Activated CD4-positive, alpha-beta T cell treated with anti-CD3 and anti-CD28 coated beads, Interleukin-2, amount 50 U/mL, for 24 hours (primary cell): ENCODE results near the gene NCKIPSD.

Experiments
- DNase-seq, 2 donors: peaks; one replicate each; pipeline ENCODE4 v3.0.0-alpha.2; 2020; ENCODE audit warnings: low read depth in 1 of 2, low spot score in 1 of 2

The NCKIPSD gene

DNA sequence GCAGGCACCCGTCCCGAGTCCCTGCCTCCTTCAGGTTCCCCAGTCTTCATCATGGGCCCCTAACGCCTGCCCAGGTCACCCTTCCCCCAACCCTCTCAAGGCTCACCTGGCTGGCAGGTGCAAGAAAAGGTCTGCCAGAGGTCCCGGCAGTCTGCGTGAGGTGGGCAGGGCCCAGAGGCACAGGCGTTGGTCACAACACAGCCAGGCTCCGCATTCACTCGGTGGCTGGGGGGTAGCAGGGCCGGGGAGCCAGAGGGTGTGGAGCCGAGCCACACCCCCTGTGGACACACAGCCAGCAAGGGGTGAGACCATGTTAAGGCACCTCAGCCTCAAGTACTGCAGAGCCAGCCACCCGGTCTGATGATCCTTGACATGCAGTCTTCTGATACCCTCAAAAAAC lies 33.9 kb downstream of the NCKIPSD start:
- DNase-seq: no peak

GRCh38 chr3:48650723-48651122 lies 35.0 kb downstream of the NCKIPSD start:
- DNase-seq: no peak

DNA sequence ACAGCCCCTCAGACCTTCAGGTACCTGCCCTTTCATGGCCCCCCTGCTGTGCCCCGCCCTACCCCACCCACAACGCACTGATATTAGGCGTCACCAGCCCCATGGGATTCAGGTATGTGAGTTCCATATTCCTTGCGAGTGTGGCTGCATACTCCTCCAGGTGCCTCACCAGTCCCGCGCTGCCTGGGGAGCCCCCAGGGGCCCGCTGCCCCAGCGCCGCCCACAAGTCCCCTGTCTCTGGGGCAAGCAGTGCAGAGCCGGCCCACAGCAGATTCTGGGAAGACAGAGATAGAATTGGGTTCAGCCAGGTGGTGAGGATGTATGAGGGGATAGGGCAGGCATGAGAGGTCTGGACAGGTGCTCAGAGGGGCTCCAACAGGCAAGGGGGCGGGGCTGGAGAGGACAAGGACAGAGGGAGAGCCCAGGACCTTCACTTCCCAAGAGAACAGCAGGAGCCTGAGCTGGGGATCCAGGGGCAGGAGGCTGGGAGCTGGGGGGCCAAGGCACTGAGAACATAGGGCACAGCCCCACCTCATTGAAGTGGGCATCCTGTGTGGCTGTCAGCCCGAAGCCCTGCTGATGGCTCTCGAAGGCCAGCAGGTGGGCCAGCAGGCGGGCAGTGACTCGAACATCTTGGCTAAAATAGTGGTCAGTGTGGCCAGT lies 37.4 kb downstream of the NCKIPSD start:
- DNase-seq: no peak

GRCh38 chr3:48647714-48648113 lies 38.0 kb downstream of the NCKIPSD start:
- no peak for DNase-seq

- no peak for DNase-seq
These were observed 40.6 kb downstream of the NCKIPSD start for GRCh38 chr3:48644898-48645760.

GRCh38 chr3:48642605-48643004 lies 43.1 kb downstream of the NCKIPSD start:
- DNase-seq: no peak

DNA sequence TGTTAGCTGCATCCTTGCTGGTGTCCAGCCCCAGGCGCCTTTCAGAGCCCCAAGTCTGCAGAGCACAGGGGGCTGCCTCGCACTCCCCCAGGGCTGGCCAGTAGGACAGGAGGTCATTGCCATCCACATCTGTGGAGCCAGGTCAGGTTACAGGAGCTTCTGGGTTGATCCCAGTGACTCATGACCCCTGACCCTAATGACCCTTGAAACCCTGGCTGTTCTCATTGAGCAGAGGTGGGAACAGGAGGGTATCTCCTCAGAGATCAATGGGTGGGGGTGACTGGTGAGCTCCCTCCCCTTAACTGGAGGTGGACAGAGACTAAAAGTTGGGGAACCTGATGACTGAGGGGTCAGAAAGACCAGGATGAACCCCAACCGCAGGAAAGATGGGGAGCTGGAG lies 44.3 kb downstream of the NCKIPSD start:
- no peak for DNase-seq

GRCh38 chr3:48639944-48640606 lies 45.6 kb downstream of the NCKIPSD start:
- DNase-seq: no peak

GRCh38 chr3:48637305-48637704 lies 48.4 kb downstream of the NCKIPSD start:
- DNase-seq: no peak

GRCh38 chr3:48636149-48636655 lies 49.5 kb downstream of the NCKIPSD start:
- no peak for DNase-seq

DNA sequence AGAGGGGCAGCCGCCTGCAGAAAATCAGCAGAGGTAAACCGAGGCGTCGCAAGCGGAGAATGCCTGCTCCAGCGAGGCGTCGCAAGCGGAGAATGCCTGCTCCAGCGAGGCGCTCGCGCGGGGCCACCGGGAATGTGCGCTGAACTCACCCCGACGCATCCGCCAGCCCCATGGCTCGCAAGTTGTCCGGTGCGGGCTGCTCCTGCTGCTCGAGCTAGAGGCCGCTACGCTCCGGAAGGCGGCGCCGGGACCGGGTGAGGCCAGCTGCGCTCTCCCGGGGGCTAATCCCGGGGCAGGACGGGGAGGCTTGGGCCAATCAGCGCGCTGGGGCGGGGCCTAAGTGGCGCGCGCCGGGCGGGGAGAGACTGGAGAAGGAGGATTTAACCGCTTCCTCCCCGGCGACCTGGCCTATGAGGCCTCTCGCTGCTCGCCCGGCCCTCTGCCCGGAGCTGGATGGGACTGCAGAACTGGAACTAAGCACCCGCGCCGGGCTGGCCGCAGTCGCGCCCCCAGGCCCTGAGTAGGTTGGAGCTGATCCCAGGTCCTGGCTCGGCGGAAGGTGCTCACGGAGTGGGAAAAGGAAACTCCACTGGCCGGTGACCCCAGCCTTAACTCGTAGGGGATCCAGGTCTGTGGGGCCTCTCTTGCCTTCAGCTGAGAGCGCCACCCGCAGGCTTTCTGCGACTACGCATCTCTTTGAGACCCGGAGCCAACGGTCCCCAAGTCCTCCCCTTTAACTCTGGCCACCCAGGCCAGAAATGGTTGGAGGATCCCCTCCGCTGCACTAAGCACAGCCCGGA lies 50.3 kb downstream of the NCKIPSD start, which contains the start of gene SLC26A6:
TSS of gene SLC26A6 (minus strand) at position 240 of the 800 bp plus-strand sequence. CDS start at position 172, 68 bp downstream.
- DNase-seq: peak; percentile 85 to 89

DNA sequence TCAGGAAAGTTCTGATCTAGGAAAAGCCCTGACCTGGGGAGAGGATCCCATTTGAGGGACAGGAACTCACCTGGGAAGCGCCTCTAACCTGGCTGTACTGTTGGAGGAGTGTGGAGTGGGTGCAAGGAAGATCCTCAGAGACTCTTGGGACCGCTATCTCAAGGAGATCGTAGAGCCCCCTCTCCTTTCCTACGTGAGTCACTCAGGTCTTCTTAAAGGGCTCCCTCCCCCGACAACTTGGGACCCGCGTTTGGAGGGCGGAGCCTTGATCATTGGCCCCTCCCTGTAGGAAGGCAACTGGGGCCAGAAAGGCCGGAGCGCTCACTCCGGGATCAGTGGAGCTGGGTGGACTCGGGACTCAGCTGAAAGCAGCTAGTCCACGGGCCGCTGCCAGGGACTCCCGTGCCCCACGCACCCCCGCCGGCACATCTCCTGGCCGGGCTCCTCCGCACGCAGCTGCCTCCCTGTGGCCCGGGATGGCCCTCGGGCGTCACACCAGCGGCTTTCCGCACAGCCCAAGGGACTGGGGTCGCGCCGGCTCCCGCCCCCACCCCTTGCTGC lies 51.0 kb downstream of the NCKIPSD start:
- peak; percentile 12 to 44 for DNase-seq

DNA sequence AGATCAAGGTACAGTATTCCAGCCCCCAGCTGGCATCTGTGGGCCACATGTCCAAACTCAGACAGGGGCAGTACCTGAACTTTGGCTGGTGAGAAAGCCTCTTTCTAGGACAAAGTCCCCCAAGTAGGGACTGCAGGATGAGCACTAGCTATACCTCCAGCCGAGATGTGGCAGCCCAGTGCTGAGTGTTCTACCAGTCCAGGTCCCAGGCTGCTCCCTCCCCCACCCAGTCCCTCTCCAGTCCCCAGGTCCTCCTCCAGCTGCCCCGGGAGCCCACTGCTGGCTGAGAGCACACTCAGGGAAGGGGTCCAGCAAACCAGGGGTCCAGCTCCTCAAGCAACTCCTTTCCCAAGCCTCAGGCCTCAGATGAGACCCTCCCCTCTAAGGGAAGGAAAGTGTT lies 52.0 kb downstream of the NCKIPSD start:
- no peak for DNase-seq

DNA sequence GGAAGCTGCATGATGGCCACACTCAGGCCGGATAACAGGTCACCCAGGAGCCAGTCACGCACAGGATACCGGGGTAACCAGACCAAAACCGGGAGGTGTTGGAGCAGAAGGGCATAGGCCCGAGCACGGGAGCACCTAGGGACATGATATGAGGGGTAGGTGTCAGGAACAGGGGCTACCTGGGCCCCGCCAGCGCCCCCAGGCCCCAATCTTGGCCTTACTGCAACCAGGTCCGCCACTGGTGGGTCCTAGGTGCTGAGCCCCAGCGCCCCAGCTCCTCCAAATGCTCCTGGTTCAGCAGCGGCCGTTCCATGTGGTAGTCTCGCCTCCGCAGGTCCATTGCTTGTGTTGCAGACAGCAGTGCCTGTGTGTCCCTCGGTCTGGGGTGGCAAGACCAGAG lies 52.5 kb downstream of the NCKIPSD start:
- DNase-seq: no peak

DNA sequence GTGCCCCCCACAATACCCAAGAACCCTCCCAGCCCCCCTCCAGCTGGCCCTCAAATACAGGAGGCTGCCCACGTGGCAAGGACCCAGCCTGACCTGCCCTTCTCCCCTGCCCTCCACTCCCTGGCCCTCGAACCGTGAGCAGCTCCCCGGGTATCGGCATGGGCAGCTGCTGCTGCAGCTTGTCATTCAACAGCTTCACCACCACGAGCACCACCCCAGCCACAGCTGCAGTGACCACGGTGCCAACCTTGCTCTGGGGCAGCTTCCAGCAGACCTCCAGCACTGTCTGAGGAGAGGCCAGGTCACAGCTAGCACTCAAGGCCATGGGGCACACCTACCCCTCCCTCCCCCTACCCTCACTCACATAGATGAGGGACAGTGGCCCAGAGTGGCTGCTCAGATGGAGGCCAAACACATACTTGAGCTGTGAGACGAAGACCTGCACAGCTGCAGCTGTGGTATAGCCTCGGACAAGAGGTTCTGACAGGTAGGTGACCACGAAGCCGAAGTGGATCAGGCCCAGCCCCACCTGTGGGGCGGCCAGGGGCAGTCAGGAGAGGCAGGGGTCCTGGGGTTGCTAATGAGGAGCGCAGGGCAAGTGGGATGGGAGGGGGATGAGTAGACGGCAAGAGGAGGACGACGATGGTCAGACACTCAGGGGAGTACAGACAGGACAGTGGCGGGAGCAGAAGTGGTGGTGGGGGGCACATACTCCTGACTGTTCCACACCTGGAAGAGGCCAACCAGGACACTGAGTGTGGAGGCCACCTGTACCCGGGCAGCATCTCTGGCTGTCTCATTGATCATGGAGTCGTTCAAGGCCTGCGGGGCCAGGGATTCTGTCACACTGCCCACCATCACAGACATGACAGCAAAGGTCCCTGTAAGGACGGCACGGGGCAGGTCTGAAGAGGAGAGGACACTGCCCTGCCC lies 53.9 kb downstream of the NCKIPSD start:
- no peak for DNase-seq

DNA sequence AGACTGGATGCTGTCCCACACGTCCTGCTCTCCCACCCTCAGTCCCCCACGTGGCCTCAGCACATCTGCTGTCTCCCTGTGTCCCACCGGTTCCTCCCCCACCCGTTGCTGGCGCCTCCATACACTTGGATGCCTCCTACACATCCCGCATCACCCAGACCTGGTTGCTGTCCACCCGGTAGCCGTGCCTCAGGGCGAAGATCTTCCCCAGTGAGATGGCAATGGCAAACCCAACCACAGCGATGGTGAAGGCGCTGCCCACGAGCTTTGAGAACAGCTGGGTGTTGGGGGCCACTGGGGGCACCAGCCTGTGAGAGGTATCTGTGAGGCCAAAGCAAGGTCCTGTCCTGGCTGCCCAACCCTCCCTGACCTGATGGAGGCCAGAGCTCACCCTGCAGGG lies 54.9 kb downstream of the NCKIPSD start:
- DNase-seq: no peak

DNA sequence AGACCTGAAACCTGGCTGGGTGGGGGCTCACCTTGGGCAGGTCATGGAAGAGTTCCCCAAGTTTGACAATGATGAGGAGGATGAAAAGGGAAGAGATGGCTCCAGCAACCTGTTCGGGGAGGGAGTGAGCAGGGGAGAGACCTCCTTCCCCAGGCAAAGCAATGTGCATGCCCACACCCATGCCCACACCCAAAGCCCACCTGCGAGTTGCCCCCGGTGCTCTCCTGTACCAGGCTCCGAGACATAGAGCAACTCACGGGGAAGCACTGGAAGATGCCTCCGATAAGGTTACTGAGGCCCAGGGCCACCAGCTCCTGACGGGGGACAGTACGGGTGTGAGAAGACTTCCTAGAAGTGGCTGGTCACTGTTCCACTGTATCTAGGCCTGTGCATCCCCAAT lies 55.3 kb downstream of the NCKIPSD start:
- no peak for DNase-seq

DNA sequence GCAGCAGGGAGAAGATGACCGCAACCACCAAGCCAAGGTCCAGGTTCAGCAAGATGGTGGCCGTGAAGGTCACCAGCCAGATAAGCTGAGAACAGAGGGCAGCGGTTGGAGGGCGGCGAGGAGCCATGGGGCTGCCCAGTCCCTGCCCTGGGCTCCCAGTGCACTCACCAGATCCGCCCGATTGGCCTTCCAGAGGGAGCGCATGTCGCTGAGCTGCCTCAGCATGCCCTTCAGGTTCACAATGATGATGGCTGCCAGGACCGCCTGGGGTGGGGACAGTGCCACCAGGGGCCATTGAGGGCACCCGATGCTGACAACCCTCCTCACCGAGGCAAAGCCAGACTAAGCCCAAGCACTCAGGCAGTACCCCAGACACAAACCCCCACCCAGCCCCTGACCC lies 55.8 kb downstream of the NCKIPSD start:
- DNase-seq: no peak

DNA sequence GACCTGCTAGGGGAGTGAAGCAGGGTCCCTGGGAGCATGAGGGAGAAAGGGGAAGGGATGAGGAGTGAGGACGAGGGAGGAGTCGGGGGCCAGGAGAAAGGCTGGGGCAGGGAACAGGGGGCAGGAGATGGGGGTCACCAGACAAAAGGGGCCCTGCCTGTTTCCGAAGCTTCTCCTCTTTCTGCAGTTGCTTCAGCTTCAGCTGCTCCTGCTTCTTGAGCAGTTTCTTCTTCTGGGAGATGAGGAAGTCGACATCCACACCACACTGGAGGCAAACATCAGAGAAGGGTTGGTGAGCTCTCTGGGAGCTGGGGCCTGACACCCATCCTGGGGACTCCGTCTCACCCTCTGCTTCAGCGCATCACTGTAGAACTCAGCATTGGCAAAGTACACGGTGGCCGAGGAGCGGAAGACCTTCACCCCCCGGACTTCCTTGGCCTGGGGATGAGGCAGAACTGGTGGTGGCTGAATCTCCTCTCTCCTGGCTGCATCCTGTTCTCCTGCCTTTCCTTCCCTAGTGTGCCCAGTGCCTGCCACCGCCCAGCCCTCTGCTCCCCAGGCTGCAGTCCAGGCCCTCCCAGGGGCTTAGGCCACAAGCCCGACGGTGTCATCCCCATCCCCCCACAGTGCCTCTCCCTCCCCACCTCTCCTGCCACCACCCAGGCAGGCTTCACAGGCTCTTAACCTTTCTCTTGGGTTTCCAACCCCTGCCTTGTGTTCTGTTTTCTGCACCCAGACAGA lies 57.3 kb downstream of the NCKIPSD start:
- DNase-seq: no peak
